ENCODE results near the gene FADS3. TPM values are rescaled to one million over a fixed set of nuclear protein-coding genes. Genes with fewer than 3 reads are reported as not detected.

The FADS3 gene
- total and polyA plus RNA-seq, 2 donors (not counting 1 experiment from before 2014, with no cell fraction given), result 225 to 256 TPM

- H3K27me3 ChIP-seq (replicated peaks in 1 of 4; ENCODE audit: control extremely low read depth in 1 of 4, control insufficient read depth in 3 of 4, insufficient read depth in 4 of 4, low read length in 3 of 4), result no peaks in the 10 kb centered on the region
- peaks cover 54% of the 10 kb centered on the region for H3K4me1 Mint-ChIP-seq
- H3K27me3 Mint-ChIP-seq, result no peaks in the 10 kb centered on the region
- WGBS (ENCODE audit: insufficient coverage), result 100% methylated on average over 2 of the region's 5 CpGs
- no peak overlapping the region for H3K27ac ChIP-seq (ENCODE audit: low read length in 2 of 2)
- ChIA-PET POLR2A (no interaction called here), CTCF (interaction anchor here (0.8 to 17.9 kb wide), 6 partner anchors 13 to 200 kb away, joined by 3 to 307 read pairs (median 79); partner anchors contain the start of gene BEST1)
- no peak overlapping the region for H3K9ac ChIP-seq (ENCODE audit: low read length)
- peaks cover 30% of the 10 kb centered on the region for H4K20me1 ChIP-seq (ENCODE audit: control insufficient read depth, insufficient read depth, low read length, poor library complexity, severe bottlenecking)
- no peak overlapping the region for H3K4me3 ChIP-seq (ENCODE audit: control extremely low read depth in 1 of 5, extremely low read depth in 1 of 5, insufficient read depth in 1 of 5, low read depth in 2 of 5, low read length in 4 of 5)
- peaks cover 0 to under 1% of the 10 kb centered on the region in 2 experiments for H3K36me3 ChIP-seq (replicated peaks in 1 of 2; ENCODE audit: control extremely low read depth in 1 of 2, control insufficient read depth in 1 of 2, extremely low read depth in 1 of 2, insufficient read depth in 2 of 2, low read length in 1 of 2)
- H2AFZ ChIP-seq (ENCODE audit: insufficient read depth, low read depth, low read length, poor library complexity, severe bottlenecking), result no peak overlapping the region
- H3K9me3 ChIP-seq (ENCODE audit: control extremely low read depth in 1 of 3, control insufficient read depth in 2 of 3, insufficient read depth in 1 of 3, low read length in 2 of 3), result peaks cover 0 to 11% (median 0%) of the 10 kb centered on the region in 3 donors
- H3K4me2 ChIP-seq (replicated peaks; ENCODE audit: low read depth, low read length, poor library complexity, severe bottlenecking), result no peak overlapping the region
- intact Hi-C loops (cut with micrococcal nuclease), result no loop called here
- peaks cover 29 to 55% of the 10 kb centered on the region in 2 donors for H3K4me1 ChIP-seq (ENCODE audit: control insufficient read depth in 2 of 2, insufficient read depth in 2 of 2, low read length in 2 of 2)
- H3K27ac Mint-ChIP-seq, result peak overlapping the region; percentile 47
- no peak for DNase-seq
- TF ChIP-seq CTCF (IDR thresholded peaks at IDR 0.05) (no peak), EZH2 (IDR thresholded peaks at IDR 0.05; ENCODE audit: borderline replicate concordance, insufficient read depth, low read depth, low read length, poor library complexity, severe bottlenecking) (no peak)
- H3K79me2 ChIP-seq (ENCODE audit: control insufficient read depth, insufficient read depth, low read length), result peaks cover 44% of the 10 kb centered on the region
- no peak for ATAC-seq (ENCODE audit: low read depth)
- H3K4me3 Mint-ChIP-seq, result no peak overlapping the region
- no peaks in the 10 kb centered on the region for H3K9me3 Mint-ChIP-seq (ENCODE audit: insufficient read depth)
Measured at GRCh38 chr11:61883947-61884346, 7.4 kb downstream of the FADS3 start.

GRCh38 chr11:61883327-61883726 lies 8.0 kb downstream of the FADS3 start:
- Histone ChIP-seq H3K4me2 (replicated peaks; ENCODE audit: low read depth, low read length, poor library complexity, severe bottlenecking) (no peak overlapping the region), H3K36me3 (replicated peaks in 1 of 2; ENCODE audit: control extremely low read depth in 1 of 2, control insufficient read depth in 1 of 2, extremely low read depth in 1 of 2, insufficient read depth in 2 of 2, low read length in 1 of 2) (peaks cover 0 to 7% of the 10 kb centered on the region in 2 experiments), H4K20me1 (ENCODE audit: control insufficient read depth, insufficient read depth, low read length, poor library complexity, severe bottlenecking) (peaks cover 29% of the 10 kb centered on the region), H3K4me1 (ENCODE audit: control insufficient read depth in 2 of 2, insufficient read depth in 2 of 2, low read length in 2 of 2) (peaks cover 29 to 59% of the 10 kb centered on the region in 2 donors), H3K9ac (ENCODE audit: low read length) (no peak overlapping the region), H2AFZ (ENCODE audit: insufficient read depth, low read depth, low read length, poor library complexity, severe bottlenecking) (no peak overlapping the region), H3K27ac (ENCODE audit: low read length in 2 of 2) (no peak overlapping the region), H3K27me3 (replicated peaks in 1 of 4; ENCODE audit: control extremely low read depth in 1 of 4, control insufficient read depth in 3 of 4, insufficient read depth in 4 of 4, low read length in 3 of 4) (no peaks in the 10 kb centered on the region), H3K4me3 (ENCODE audit: control extremely low read depth in 1 of 5, extremely low read depth in 1 of 5, insufficient read depth in 1 of 5, low read depth in 2 of 5, low read length in 4 of 5) (no peak overlapping the region), H3K79me2 (ENCODE audit: control insufficient read depth, insufficient read depth, low read length) (peaks cover 39% of the 10 kb centered on the region), H3K9me3 (ENCODE audit: control extremely low read depth in 1 of 3, control insufficient read depth in 2 of 3, insufficient read depth in 1 of 3, low read length in 2 of 3) (peaks cover 0 to 11% (median 0%) of the 10 kb centered on the region in 3 donors)
- Mint-ChIP-seq H3K27ac (peak overlapping the region; percentile 47), H3K27me3 (no peaks in the 10 kb centered on the region), H3K4me1 (peaks cover 54% of the 10 kb centered on the region), H3K9me3 (ENCODE audit: insufficient read depth) (no peaks in the 10 kb centered on the region), H3K4me3 (peak overlapping the region; percentile 3)
- no peak for ATAC-seq (ENCODE audit: low read depth)
- no peak for DNase-seq
- ChIA-PET POLR2A (no interaction called here), CTCF (interaction anchor here (0.9 to 17.9 kb wide), 5 partner anchors 9 to 201 kb away, joined by 3 to 307 read pairs (median 144); partner anchors contain the start of gene BEST1)
- TF ChIP-seq CTCF (IDR thresholded peaks at IDR 0.05) (no peak), EZH2 (IDR thresholded peaks at IDR 0.05; ENCODE audit: borderline replicate concordance, insufficient read depth, low read depth, low read length, poor library complexity, severe bottlenecking) (no peak)
- WGBS (ENCODE audit: insufficient coverage), result 85% methylated on average over 10 of the region's 10 CpGs
- intact Hi-C loops (cut with micrococcal nuclease), result no loop called here
